HepG2 (cell line): ENCODE measurements around the gene MAP3K1. TPM values are rescaled to one million over a fixed set of nuclear protein-coding genes. Genes with fewer than 3 reads are reported as not detected.

Experiments
- BCL6 ChIP-seq: IDR thresholded peaks from 2 replicates; pipeline ENCODE4 v1.6.1; 2016; ENCODE audit warnings: missing genetic modification reagents, missing compliant biosample characterization
- HMG20A ChIP-seq: IDR thresholded peaks from 2 replicates; pipeline ENCODE4 v1.6.1; 2016; ENCODE audit warnings: borderline replicate concordance
- JUN ChIP-seq: sonication (generic); formaldehyde crosslinking; IDR thresholded peaks from 2 replicates; pipeline ENCODE4 v1.4.0; 2020; ENCODE audit warnings: mild to moderate bottlenecking, missing genetic modification reagents
- NFRKB ChIP-seq: fragments of 450-650 bp; IDR thresholded peaks from 2 replicates; pipeline ENCODE4 v1.6.1; 2017
- NR3C1 ChIP-seq: sonication (generic); formaldehyde crosslinking; IDR thresholded peaks from 2 replicates; pipeline ENCODE4 v1.4.0; 2020; ENCODE audit warnings: missing genetic modification reagents
- PHF5A ChIP-seq: IDR thresholded peaks from one replicate; pipeline ENCODE4 v1.6.1; 2018; ENCODE audit warnings: low read depth, missing genetic modification reagents; ENCODE audit not compliant: unreplicated experiment
- SKI ChIP-seq: fragments of 450-650 bp; IDR thresholded peaks from one replicate; pipeline ENCODE4 v1.6.1; 2018; ENCODE audit warnings: mild to moderate bottlenecking; ENCODE audit not compliant: partially characterized antibody
- SNAI1 ChIP-seq: sonication (generic); formaldehyde crosslinking; IDR thresholded peaks from 2 replicates; pipeline ENCODE4 v1.5.0; 2020; ENCODE audit warnings: mild to moderate bottlenecking, missing genetic modification reagents, borderline replicate concordance
- SOX13 ChIP-seq, 3 experiments: fragments of 450-650 bp in 1 of 3; sonication (generic) in 1 of 3; formaldehyde crosslinking in 1 of 3; IDR thresholded peaks in 2 of 3; conservative IDR thresholded peaks in 1 of 3; 2 replicates each; pipeline versions ENCODE4 v1.5.0 to v1.6.1; 2016 to 2020; ENCODE audit warnings: antibody characterized with exemption in 1 of 3, mild to moderate bottlenecking in 1 of 3, missing compliant biosample characterization in 1 of 3, missing genetic modification reagents in 1 of 3, moderate library complexity in 1 of 3
- TGIF2 ChIP-seq: IDR thresholded peaks from 2 replicates; pipeline ENCODE4 v1.6.1; 2016; ENCODE audit warnings: control low read depth, missing compliant biosample characterization
- XBP1 ChIP-seq: sonication (generic); formaldehyde crosslinking; IDR thresholded peaks from 2 replicates; pipeline ENCODE4 v1.5.0; 2020; ENCODE audit warnings: missing genetic modification reagents
- ZBTB7B ChIP-seq: sonication (generic); formaldehyde crosslinking; IDR thresholded peaks from 2 replicates; pipeline ENCODE4 v1.4.0; 2020; ENCODE audit warnings: missing genetic modification reagents
- ZNF383 ChIP-seq: sonication (generic); formaldehyde crosslinking; IDR thresholded peaks from 2 replicates; pipeline ENCODE4 v1.4.0; 2020; ENCODE audit warnings: missing genetic modification reagents, mild to moderate bottlenecking, borderline replicate concordance
- ZNF430 ChIP-seq: sonication (generic); formaldehyde crosslinking; IDR thresholded peaks from 2 replicates; pipeline ENCODE4 v1.9.0; 2021; ENCODE audit warnings: mild to moderate bottlenecking, missing genetic modification reagents
- ZNF616 ChIP-seq: sonication (generic); formaldehyde crosslinking; IDR thresholded peaks from 2 replicates; pipeline ENCODE4 v1.5.0; 2020; ENCODE audit warnings: low read depth, mild to moderate bottlenecking, missing genetic modification reagents
- ZNF644 ChIP-seq: IDR thresholded peaks from 2 replicates; pipeline ENCODE4 v1.6.1; 2016; ENCODE audit warnings: low read depth
- ZNF773 ChIP-seq: sonication (generic); formaldehyde crosslinking; IDR thresholded peaks from 2 replicates; pipeline ENCODE4 v1.4.0; 2020; ENCODE audit warnings: missing genetic modification reagents, borderline replicate concordance
- ZNF879 ChIP-seq: sonication (generic); formaldehyde crosslinking; IDR thresholded peaks from 2 replicates; pipeline ENCODE4 v1.8.1; 2023; ENCODE audit warnings: missing genetic modification reagents
- polyA plus RNA-seq, 8 experiments: library from polyadenylated mRNA; depleted of rRNA in 3 of 8; stranded (reverse) in 7 of 8; unstranded in 1 of 8; fragments of >200 nt; fragmentation: Illumina TruSeq in 4 of 8; extraction: Trizol in 4 of 8; gene quantifications; 2 replicates each; pipeline versions ENCODE4 v1.2.1 to v1.2.3, GENCODE V29; 2011 to 2016; ENCODE audit warnings: low read depth in 4 of 8, missing spikeins in 1 of 8, mixed read lengths in 1 of 8; ENCODE audit not compliant: insufficient read depth in 1 of 8
- total RNA-seq, 5 experiments: library from RNA; depleted of rRNA; stranded (reverse); fragments of >200 nt; fragmentation: Illumina TruSeq; extraction: Trizol; gene quantifications; 2 replicates each; pipeline ENCODE4 v1.2.3, GENCODE V29; 2016; ENCODE audit warnings: low read depth in 1 of 5
- TF ChIP-seq, protein P1 (sequence below): sonication (generic); formaldehyde crosslinking; IDR thresholded peaks from 2 replicates; pipeline ENCODE4 v1.4.0; 2020; ENCODE audit warnings: missing genetic modification reagents, borderline replicate concordance
- TF ChIP-seq, protein P2 (sequence below): sonication (generic); formaldehyde crosslinking; conservative IDR thresholded peaks from 2 replicates; pipeline ENCODE4 v1.8.1; 2023; ENCODE audit warnings: missing genetic modification reagents
- TF ChIP-seq, protein P3 (sequence below): sonication (generic); formaldehyde crosslinking; IDR thresholded peaks from 2 replicates; pipeline ENCODE4 v1.8.0; 2022; ENCODE audit warnings: low read depth, missing genetic modification reagents
- TF ChIP-seq, protein P4 (sequence below): sonication (generic); formaldehyde crosslinking; IDR thresholded peaks from 2 replicates; pipeline ENCODE4 v1.8.0; 2023; ENCODE audit warnings: mild to moderate bottlenecking, missing genetic modification reagents

Gene MAP3K1
- total and polyA plus RNA-seq, 2 of the 13 experiments (the other 11 are each of a cell fraction or from before 2014, with no cell fraction given): 16.4 to 30.3 TPM

DNA sequence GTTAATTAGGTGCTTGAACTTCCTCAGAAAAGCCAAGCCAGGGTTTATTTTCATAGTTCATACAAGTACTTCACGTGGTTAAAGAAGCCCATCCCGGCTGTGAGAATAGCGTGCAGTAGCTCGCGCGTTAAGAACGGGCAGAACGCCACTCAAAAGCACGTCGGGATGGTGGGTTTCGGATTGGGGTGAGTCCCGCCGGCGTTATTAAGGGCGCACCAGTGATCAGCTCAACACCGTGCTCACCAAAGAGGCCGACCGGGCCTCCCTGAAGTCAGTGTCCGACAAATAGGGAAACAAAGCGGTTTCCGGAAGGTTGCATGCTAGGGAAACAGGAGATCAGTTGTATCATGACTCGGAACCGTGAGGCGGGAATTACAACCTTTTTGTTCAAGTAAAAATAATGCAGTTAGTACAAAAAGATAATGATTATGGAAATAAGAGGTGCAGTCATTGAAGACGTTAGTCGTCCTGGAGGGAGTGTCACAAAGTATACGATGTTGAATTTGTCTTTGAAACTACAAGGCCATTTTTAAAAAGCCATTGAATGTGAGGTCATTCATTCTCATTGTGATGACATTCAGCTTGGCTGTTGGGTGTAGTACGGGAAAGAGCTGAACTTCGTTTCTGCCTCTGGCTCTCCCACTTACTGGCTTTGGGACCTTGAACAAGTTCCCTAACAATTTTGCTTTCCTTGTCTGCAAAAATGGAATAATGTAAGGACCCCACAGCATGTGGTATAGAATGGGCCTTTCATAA is 95.0 kb downstream of the MAP3K1 start (continued):
- TF ChIP-seq, protein P1, sequence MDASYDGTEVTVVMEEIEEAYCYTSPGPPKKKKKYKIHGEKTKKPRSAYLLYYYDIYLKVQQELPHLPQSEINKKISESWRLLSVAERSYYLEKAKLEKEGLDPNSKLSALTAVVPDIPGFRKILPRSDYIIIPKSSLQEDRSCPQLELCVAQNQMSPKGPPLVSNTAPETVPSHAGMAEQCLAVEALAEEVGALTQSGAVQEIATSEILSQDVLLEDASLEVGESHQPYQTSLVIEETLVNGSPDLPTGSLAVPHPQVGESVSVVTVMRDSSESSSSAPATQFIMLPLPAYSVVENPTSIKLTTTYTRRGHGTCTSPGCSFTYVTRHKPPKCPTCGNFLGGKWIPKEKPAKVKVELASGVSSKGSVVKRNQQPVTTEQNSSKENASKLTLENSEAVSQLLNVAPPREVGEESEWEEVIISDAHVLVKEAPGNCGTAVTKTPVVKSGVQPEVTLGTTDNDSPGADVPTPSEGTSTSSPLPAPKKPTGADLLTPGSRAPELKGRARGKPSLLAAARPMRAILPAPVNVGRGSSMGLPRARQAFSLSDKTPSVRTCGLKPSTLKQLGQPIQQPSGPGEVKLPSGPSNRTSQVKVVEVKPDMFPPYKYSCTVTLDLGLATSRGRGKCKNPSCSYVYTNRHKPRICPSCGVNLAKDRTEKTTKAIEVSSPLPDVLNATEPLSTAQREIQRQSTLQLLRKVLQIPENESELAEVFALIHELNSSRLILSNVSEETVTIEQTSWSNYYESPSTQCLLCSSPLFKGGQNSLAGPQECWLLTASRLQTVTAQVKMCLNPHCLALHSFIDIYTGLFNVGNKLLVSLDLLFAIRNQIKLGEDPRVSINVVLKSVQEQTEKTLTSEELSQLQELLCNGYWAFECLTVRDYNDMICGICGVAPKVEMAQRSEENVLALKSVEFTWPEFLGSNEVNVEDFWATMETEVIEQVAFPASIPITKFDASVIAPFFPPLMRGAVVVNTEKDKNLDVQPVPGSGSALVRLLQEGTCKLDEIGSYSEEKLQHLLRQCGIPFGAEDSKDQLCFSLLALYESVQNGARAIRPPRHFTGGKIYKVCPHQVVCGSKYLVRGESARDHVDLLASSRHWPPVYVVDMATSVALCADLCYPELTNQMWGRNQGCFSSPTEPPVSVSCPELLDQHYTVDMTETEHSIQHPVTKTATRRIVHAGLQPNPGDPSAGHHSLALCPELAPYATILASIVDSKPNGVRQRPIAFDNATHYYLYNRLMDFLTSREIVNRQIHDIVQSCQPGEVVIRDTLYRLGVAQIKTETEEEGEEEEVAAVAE: no peak
- TF ChIP-seq NR3C1 (CRISPR knock-in tag) (no peak), ZNF644 (CRISPR knock-in tag) (no peak), ZNF430 (CRISPR knock-in tag) (no peak), ZNF616 (CRISPR knock-in tag) (no peak), SKI (no peak), TGIF2 (no peak; the same call in 1 of the 2 replicates), ZNF879 (CRISPR knock-in tag) (no peak), HMG20A (no peak), ZNF383 (CRISPR knock-in tag) (no peak), ZBTB7B (CRISPR knock-in tag) (no peak), SOX13 (IDR thresholded peaks at IDR 0.05) (no peak), SOX13 (CRISPR knock-in tag; conservative IDR thresholded peaks at IDR 0.05 in 1 of 2, IDR thresholded peaks at IDR 0.05 in 1 of 2) (no peak), XBP1 (CRISPR knock-in tag) (no peak), JUN (CRISPR knock-in tag) (peak; percentile 48; the same call in 1 of the 2 replicates), BCL6 (CRISPR knock-in tag) (no peak), NFRKB (no peak), PHF5A (CRISPR knock-in tag) (no peak), ZNF773 (no peak), SNAI1 (CRISPR knock-in tag) (no peak)
- TF ChIP-seq, protein P2, sequence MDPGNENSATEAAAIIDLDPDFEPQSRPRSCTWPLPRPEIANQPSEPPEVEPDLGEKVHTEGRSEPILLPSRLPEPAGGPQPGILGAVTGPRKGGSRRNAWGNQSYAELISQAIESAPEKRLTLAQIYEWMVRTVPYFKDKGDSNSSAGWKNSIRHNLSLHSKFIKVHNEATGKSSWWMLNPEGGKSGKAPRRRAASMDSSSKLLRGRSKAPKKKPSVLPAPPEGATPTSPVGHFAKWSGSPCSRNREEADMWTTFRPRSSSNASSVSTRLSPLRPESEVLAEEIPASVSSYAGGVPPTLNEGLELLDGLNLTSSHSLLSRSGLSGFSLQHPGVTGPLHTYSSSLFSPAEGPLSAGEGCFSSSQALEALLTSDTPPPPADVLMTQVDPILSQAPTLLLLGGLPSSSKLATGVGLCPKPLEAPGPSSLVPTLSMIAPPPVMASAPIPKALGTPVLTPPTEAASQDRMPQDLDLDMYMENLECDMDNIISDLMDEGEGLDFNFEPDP (CRISPR knock-in tag): 0 out of 2 replicates have a peak, but pooled peaks have one; percentile 37
- TF ChIP-seq, protein P3, sequence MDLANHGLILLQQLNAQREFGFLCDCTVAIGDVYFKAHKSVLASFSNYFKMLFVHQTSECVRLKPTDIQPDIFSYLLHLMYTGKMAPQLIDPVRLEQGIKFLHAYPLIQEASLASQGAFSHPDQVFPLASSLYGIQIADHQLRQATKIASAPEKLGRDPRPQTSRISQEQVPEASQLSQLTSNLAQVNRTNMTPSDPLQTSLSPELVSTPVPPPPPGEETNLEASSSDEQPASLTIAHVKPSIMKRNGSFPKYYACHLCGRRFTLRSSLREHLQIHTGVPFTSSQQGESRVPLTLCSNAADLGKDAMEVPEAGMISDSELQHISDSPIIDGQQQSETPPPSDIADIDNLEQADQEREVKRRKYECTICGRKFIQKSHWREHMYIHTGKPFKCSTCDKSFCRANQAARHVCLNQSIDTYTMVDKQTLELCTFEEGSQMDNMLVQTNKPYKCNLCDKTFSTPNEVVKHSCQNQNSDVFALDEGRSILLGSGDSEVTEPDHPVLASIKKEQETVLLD (CRISPR knock-in tag): no peak
- TF ChIP-seq, protein P4, sequence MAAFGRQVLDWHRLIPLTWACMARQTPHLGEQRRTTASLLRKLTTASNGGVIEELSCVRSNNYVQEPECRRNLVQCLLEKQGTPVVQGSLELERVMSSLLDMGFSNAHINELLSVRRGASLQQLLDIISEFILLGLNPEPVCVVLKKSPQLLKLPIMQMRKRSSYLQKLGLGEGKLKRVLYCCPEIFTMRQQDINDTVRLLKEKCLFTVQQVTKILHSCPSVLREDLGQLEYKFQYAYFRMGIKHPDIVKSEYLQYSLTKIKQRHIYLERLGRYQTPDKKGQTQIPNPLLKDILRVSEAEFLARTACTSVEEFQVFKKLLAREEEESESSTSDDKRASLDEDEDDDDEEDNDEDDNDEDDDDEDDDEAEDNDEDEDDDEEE (CRISPR knock-in tag): no peak
